HepG2 (cell line): ENCODE data around the gene HMGCS2. TPM values are rescaled to one million over a fixed set of nuclear protein-coding genes. Genes with fewer than 3 reads are reported as not detected.
A peak's percentile ranks its signal among the peaks of the same experiment; 100 is the strongest.

Source experiments
- BCL6 ChIP-seq: IDR thresholded peaks from 2 replicates; pipeline ENCODE4 v1.6.1; 2016; ENCODE audit warnings: missing genetic modification reagents, missing compliant biosample characterization
- GLI4 ChIP-seq: sonication (generic); formaldehyde crosslinking; IDR thresholded peaks from 2 replicates; pipeline ENCODE4 v1.5.1; 2020; ENCODE audit warnings: missing genetic modification reagents, mild to moderate bottlenecking, moderate library complexity, borderline replicate concordance
- HDAC1 ChIP-seq: sonication (generic); formaldehyde crosslinking; IDR thresholded peaks from 2 replicates; pipeline ENCODE4 v1.5.1; 2020; ENCODE audit warnings: mild to moderate bottlenecking, missing genetic modification reagents
- HIVEP1 ChIP-seq: sonication (generic); formaldehyde crosslinking; IDR thresholded peaks from 2 replicates; pipeline ENCODE4 v1.4.0; 2020; ENCODE audit warnings: mild to moderate bottlenecking, missing genetic modification reagents
- HMGXB3 ChIP-seq: sonication (generic); formaldehyde crosslinking; IDR thresholded peaks from 2 replicates; pipeline ENCODE4 v1.4.0; 2020; ENCODE audit warnings: missing genetic modification reagents, borderline replicate concordance
- JARID2 ChIP-seq: sonication (generic); formaldehyde crosslinking; IDR thresholded peaks from 2 replicates; pipeline ENCODE4 v1.8.1; 2023; ENCODE audit warnings: missing genetic modification reagents, inconsistent platforms; ENCODE audit not compliant: insufficient replicate concordance
- JUNB ChIP-seq: sonication (generic); formaldehyde crosslinking; IDR thresholded peaks from 2 replicates; pipeline ENCODE4 v1.8.0; 2022; ENCODE audit warnings: missing genetic modification reagents, mild to moderate bottlenecking, borderline replicate concordance
- POLR2A ChIP-seq, 2 experiments: IDR thresholded peaks; 2 replicates each; pipeline ENCODE4 v1.6.1; 2011; ENCODE audit warnings: low read depth in 2 of 2, low read length in 2 of 2, mild to moderate bottlenecking in 1 of 2, moderate library complexity in 1 of 2; ENCODE audit not compliant: insufficient read depth in 1 of 2
- TCF7 ChIP-seq: sonication (generic); IDR thresholded peaks from 2 replicates; pipeline ENCODE4 v1.6.1; 2016; ENCODE audit warnings: antibody characterized with exemption, low read depth
- ZMAT5 ChIP-seq: sonication (generic); formaldehyde crosslinking; IDR thresholded peaks from 2 replicates; pipeline ENCODE4 v1.5.0; 2020; ENCODE audit warnings: mild to moderate bottlenecking, low read depth, missing genetic modification reagents, borderline replicate concordance
- ZNF207 ChIP-seq: fragments of 450-650 bp; IDR thresholded peaks from 2 replicates; pipeline ENCODE4 v1.6.1; 2016; ENCODE audit warnings: antibody characterized with exemption, borderline replicate concordance
- ZNF232 ChIP-seq: sonication (generic); formaldehyde crosslinking; IDR thresholded peaks from 2 replicates; pipeline ENCODE4 v1.4.0; 2020; ENCODE audit warnings: missing genetic modification reagents, borderline replicate concordance
- ZNF296 ChIP-seq: sonication (generic); formaldehyde crosslinking; conservative IDR thresholded peaks from 2 replicates; pipeline ENCODE4 v1.5.0; 2020; ENCODE audit warnings: mild to moderate bottlenecking, missing genetic modification reagents
- ZNF354B ChIP-seq: sonication (generic); formaldehyde crosslinking; IDR thresholded peaks from 2 replicates; pipeline ENCODE4 v1.8.0; 2022; ENCODE audit warnings: mild to moderate bottlenecking, missing genetic modification reagents
- ZNF512 ChIP-seq: sonication (generic); formaldehyde crosslinking; IDR thresholded peaks from 2 replicates; pipeline ENCODE4 v1.4.0; 2020; ENCODE audit warnings: mild to moderate bottlenecking, missing genetic modification reagents
- ZNF709 ChIP-seq: sonication (generic); formaldehyde crosslinking; IDR thresholded peaks from 2 replicates; pipeline ENCODE4 v1.5.0; 2020; ENCODE audit warnings: mild to moderate bottlenecking, missing genetic modification reagents
- ZNF772 ChIP-seq: sonication (generic); formaldehyde crosslinking; IDR thresholded peaks from 2 replicates; pipeline ENCODE4 v1.5.0; 2020; ENCODE audit warnings: mild to moderate bottlenecking, missing genetic modification reagents
- ZNF780A ChIP-seq: sonication (generic); formaldehyde crosslinking; IDR thresholded peaks from 2 replicates; pipeline ENCODE4 v1.8.0; 2022; ENCODE audit warnings: mild to moderate bottlenecking, missing genetic modification reagents, moderate library complexity
- ZSCAN20 ChIP-seq: sonication (generic); formaldehyde crosslinking; IDR thresholded peaks from 2 replicates; pipeline ENCODE4 v1.4.0; 2020; ENCODE audit warnings: missing genetic modification reagents, mild to moderate bottlenecking, borderline replicate concordance
- polyA plus RNA-seq, 8 experiments: library from polyadenylated mRNA; depleted of rRNA in 3 of 8; stranded (reverse) in 7 of 8; unstranded in 1 of 8; fragments of >200 nt; fragmentation: Illumina TruSeq in 4 of 8; extraction: Trizol in 4 of 8; gene quantifications; 2 replicates each; pipeline versions ENCODE4 v1.2.1 to v1.2.3, GENCODE V29; 2011 to 2016; ENCODE audit warnings: low read depth in 4 of 8, missing spikeins in 1 of 8, mixed read lengths in 1 of 8; ENCODE audit not compliant: insufficient read depth in 1 of 8
- total RNA-seq, 5 experiments: library from RNA; depleted of rRNA; stranded (reverse); fragments of >200 nt; fragmentation: Illumina TruSeq; extraction: Trizol; gene quantifications; 2 replicates each; pipeline ENCODE4 v1.2.3, GENCODE V29; 2016; ENCODE audit warnings: low read depth in 1 of 5
- TF ChIP-seq, protein P1 (sequence below): sonication (generic); formaldehyde crosslinking; IDR thresholded peaks from 2 replicates; pipeline ENCODE4 v1.9.0; 2021; ENCODE audit warnings: missing genetic modification reagents, borderline replicate concordance

Gene HMGCS2
- total and polyA plus RNA-seq, 2 of the 13 experiments (the other 11 are each of a cell fraction or from before 2014, with no cell fraction given), result 0.44 to 1.5 TPM

- TF ChIP-seq HIVEP1 (no peak), ZNF232 (CRISPR knock-in tag) (no peak), JARID2 (CRISPR knock-in tag) (no peak), ZMAT5 (no peak), ZNF296 (CRISPR knock-in tag) (no peak), ZSCAN20 (CRISPR knock-in tag) (no peak), TCF7 (peak; percentile 24; the same call in 1 of the 2 replicates), ZNF709 (no peak), HMGXB3 (CRISPR knock-in tag) (no peak), ZNF780A (CRISPR knock-in tag) (no peak), BCL6 (CRISPR knock-in tag) (no peak), HDAC1 (CRISPR knock-in tag) (peak; percentile 66), GLI4 (CRISPR knock-in tag) (no peak), ZNF512 (no peak), JUNB (peak; percentile 49; the same call in 1 of the 2 replicates), ZNF354B (no peak), ZNF772 (no peak), POLR2A (IDR thresholded peaks at IDR 0.05; ENCODE audit: insufficient read depth in 1 of 2, low read depth in 2 of 2, low read length in 2 of 2) (0 out of 4 replicates have a peak, but pooled peaks of 1 of the 2 experiments have one; percentile 35), ZNF207 (no peak)
- TF ChIP-seq, protein P1, sequence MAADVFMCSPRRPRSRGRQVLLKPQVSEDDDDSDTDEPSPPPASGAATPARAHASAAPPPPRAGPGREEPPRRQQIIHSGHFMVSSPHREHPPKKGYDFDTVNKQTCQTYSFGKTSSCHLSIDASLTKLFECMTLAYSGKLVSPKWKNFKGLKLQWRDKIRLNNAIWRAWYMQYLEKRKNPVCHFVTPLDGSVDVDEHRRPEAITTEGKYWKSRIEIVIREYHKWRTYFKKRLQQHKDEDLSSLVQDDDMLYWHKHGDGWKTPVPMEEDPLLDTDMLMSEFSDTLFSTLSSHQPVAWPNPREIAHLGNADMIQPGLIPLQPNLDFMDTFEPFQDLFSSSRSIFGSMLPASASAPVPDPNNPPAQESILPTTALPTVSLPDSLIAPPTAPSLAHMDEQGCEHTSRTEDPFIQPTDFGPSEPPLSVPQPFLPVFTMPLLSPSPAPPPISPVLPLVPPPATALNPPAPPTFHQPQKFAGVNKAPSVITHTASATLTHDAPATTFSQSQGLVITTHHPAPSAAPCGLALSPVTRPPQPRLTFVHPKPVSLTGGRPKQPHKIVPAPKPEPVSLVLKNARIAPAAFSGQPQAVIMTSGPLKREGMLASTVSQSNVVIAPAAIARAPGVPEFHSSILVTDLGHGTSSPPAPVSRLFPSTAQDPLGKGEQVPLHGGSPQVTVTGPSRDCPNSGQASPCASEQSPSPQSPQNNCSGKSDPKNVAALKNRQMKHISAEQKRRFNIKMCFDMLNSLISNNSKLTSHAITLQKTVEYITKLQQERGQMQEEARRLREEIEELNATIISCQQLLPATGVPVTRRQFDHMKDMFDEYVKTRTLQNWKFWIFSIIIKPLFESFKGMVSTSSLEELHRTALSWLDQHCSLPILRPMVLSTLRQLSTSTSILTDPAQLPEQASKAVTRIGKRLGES (CRISPR knock-in tag), result no peak
These were observed 47.7 kb upstream of the HMGCS2 start (continued) for GRCh38 chr1:119816407-119816806.
